HG02852 (cell line): Measurements from ENCODE around the gene SLC7A7.
A peak's percentile ranks its signal among the peaks of the same experiment; 100 is the strongest.
"Not testable (repeated sequence)": the region's sequence is repeated elsewhere in the genome, so short reads cannot be mapped to it uniquely, and the experiment has no call there.

ENCODE experiments used
- ATAC-seq: cut with Tn5 transposase; IDR thresholded peaks from one replicate; pipeline ENCODE4 v1.9.1; 2021; ENCODE audit warnings: mild to moderate bottlenecking, moderate library complexity; ENCODE audit not compliant: unreplicated experiment

The SLC7A7 gene

GRCh38 chr14:22844221-22845102, 29.2 kb upstream of the SLC7A7 start:
- ATAC-seq, result no peak

- no peak for ATAC-seq
Measured at GRCh38 chr14:22843123-22843925, 28.1 kb upstream of the SLC7A7 start.

- ATAC-seq, result no peak
Measured at GRCh38 chr14:22842211-22843122, 27.2 kb upstream of the SLC7A7 start.

- ATAC-seq, result no peak
Measured at GRCh38 chr14:22841769-22842168, 26.5 kb upstream of the SLC7A7 start.

- ATAC-seq, result no peak
Measured at GRCh38 chr14:22841311-22841710, 26.1 kb upstream of the SLC7A7 start.

GRCh38 chr14:22839159-22839779, 24.0 kb upstream of the SLC7A7 start:
- ATAC-seq, result no peak

- no peak for ATAC-seq
Measured at GRCh38 chr14:22838631-22839041, 23.4 kb upstream of the SLC7A7 start.

- ATAC-seq, result no peak
Measured at GRCh38 chr14:22837750-22838538, 22.7 kb upstream of the SLC7A7 start.

- ATAC-seq, result no peak
Measured at GRCh38 chr14:22837114-22837749, 22.0 kb upstream of the SLC7A7 start.

- no peak for ATAC-seq
Measured at GRCh38 chr14:22836301-22837113, 21.3 kb upstream of the SLC7A7 start, which contains the start of gene MMP14. Gene MMP14 (plus strand): TSS chr14:22836585. CDS start chr14:22836818, 233 bp downstream.

GRCh38 chr14:22835505-22835904, 20.3 kb upstream of the SLC7A7 start:
- no peak for ATAC-seq

- ATAC-seq, result no peak
Measured at GRCh38 chr14:22830443-22831010, 15.3 kb upstream of the SLC7A7 start.

- peak; percentile 84 for ATAC-seq
Measured at GRCh38 chr14:22829661-22830442, 14.6 kb upstream of the SLC7A7 start, which contains the start of gene MRPL52. Gene MRPL52 (plus strand): TSS chr14:22829887. CDS start chr14:22829913, 26 bp downstream.

- ATAC-seq, result not testable (repeated sequence)
Measured at GRCh38 chr14:22829076-22829660, 13.9 kb upstream of the SLC7A7 start.

GRCh38 chr14:22824711-22825359, 9.6 kb upstream of the SLC7A7 start:
- no peak for ATAC-seq

- peak; percentile 48 for ATAC-seq
Measured at GRCh38 chr14:22822571-22823098, 7.4 kb upstream of the SLC7A7 start.
